ENCODE measurements around the gene GLI3. TPM values are rescaled to one million over a fixed set of nuclear protein-coding genes. Genes with fewer than 3 reads are reported as not detected.

The GLI3 gene
- total RNA-seq, 1 experiment from 2014 or later: 46.2 TPM

- Mint-ChIP-seq H3K27ac (no peak overlapping the region), H3K4me3 (no peak overlapping the region)
- CTCF ChIA-PET: no interaction called here
These were observed 311.1 kb downstream of the GLI3 start for GRCh38 chr7:41925946-41926345.

DNA sequence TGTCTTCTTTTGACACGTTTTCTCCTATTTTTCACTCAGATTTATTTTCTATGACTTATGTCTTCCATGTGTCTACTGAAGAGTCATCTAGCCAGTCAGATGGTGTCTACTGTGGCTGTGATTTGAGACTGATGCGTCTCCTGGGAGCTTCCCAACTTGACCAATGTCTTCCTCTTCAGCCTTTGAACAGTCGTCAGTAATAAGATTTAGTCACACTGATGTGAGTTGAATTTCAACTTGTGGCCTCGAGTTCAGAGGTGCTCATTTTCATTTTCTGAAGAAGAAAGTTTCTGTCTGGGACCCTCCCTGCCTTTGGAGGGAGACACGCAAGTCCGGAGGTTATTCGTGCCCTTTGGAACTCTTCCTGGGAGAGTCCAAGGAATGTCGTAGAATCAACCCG, 312.2 kb downstream of the GLI3 start:
- no peaks in the 10 kb centered on the region for H3K27me3 Mint-ChIP-seq (ENCODE audit: low read depth)
- peaks cover 9% of the 10 kb centered on the region for H3K9me3 Mint-ChIP-seq
- no peak overlapping the region for H3K27ac Mint-ChIP-seq
- ATAC-seq (no peak), DNase-seq (ENCODE audit: low spot score) (no peak)
- H3K4me3 Mint-ChIP-seq: no peak overlapping the region
- POLR2A ChIA-PET: no interaction called here
- H3K4me1 Mint-ChIP-seq: peaks cover 14% of the 10 kb centered on the region
- 0 out of 2 replicates have a peak, but pooled peaks cover 2% of the 10 kb centered on the region for H3K36me3 Mint-ChIP-seq
- CTCF ChIA-PET: no interaction called here
- no peak for TF ChIP-seq ZBTB21 (CRISPR knock-in tag; IDR thresholded peaks at IDR 0.05; ENCODE audit: borderline replicate concordance)
- TF ChIP-seq CBFB (CRISPR knock-in tag; IDR thresholded peaks at IDR 0.05; ENCODE audit: low read depth): no peak
- TF ChIP-seq JAZF1 (CRISPR knock-in tag; IDR thresholded peaks at IDR 0.05): no peak
- TF ChIP-seq TEAD4 (CRISPR knock-in tag; IDR thresholded peaks at IDR 0.05): no peak

More at GRCh38 chr7:41925946-41926345, 311.1 kb downstream of the GLI3 start:
- 0 out of 2 replicates have a peak, but pooled peaks cover 2% of the 10 kb centered on the region for H3K36me3 Mint-ChIP-seq
- ATAC-seq (no peak), DNase-seq (ENCODE audit: low spot score) (no peak)
- peaks cover 14% of the 10 kb centered on the region for H3K4me1 Mint-ChIP-seq
- TF ChIP-seq ZNF263 (CRISPR knock-in tag; IDR thresholded peaks at IDR 0.05; ENCODE audit: low read depth): no peak
- TF ChIP-seq ZNF532 (CRISPR knock-in tag; IDR thresholded peaks at IDR 0.05; ENCODE audit: borderline replicate concordance): no peak
- TF ChIP-seq FOXP1 (CRISPR knock-in tag; IDR thresholded peaks at IDR 0.05; ENCODE audit: borderline replicate concordance): no peak
- TF ChIP-seq CDX4 (CRISPR knock-in tag; IDR thresholded peaks at IDR 0.05; ENCODE audit: borderline replicate concordance): no peak
- no peak for TF ChIP-seq NR1H2 (CRISPR knock-in tag; IDR thresholded peaks at IDR 0.05)
- no peak for TF ChIP-seq SOX15 (CRISPR knock-in tag; IDR thresholded peaks at IDR 0.05)
- TF ChIP-seq, protein P1, sequence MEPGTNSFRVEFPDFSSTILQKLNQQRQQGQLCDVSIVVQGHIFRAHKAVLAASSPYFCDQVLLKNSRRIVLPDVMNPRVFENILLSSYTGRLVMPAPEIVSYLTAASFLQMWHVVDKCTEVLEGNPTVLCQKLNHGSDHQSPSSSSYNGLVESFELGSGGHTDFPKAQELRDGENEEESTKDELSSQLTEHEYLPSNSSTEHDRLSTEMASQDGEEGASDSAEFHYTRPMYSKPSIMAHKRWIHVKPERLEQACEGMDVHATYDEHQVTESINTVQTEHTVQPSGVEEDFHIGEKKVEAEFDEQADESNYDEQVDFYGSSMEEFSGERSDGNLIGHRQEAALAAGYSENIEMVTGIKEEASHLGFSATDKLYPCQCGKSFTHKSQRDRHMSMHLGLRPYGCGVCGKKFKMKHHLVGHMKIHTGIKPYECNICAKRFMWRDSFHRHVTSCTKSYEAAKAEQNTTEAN (CRISPR knock-in tag; IDR thresholded peaks at IDR 0.05): no peak
- TF ChIP-seq NFATC4 (CRISPR knock-in tag; IDR thresholded peaks at IDR 0.05): no peak
- TF ChIP-seq, protein P2, sequence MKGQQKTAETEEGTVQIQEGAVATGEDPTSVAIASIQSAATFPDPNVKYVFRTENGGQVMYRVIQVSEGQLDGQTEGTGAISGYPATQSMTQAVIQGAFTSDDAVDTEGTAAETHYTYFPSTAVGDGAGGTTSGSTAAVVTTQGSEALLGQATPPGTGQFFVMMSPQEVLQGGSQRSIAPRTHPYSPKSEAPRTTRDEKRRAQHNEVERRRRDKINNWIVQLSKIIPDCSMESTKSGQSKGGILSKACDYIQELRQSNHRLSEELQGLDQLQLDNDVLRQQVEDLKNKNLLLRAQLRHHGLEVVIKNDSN (CRISPR knock-in tag; IDR thresholded peaks at IDR 0.05): no peak
- H3K27me3 Mint-ChIP-seq (ENCODE audit: low read depth): no peaks in the 10 kb centered on the region
- POLR2A ChIA-PET: no interaction called here
- H3K9me3 Mint-ChIP-seq: peaks cover 4% of the 10 kb centered on the region

DNA sequence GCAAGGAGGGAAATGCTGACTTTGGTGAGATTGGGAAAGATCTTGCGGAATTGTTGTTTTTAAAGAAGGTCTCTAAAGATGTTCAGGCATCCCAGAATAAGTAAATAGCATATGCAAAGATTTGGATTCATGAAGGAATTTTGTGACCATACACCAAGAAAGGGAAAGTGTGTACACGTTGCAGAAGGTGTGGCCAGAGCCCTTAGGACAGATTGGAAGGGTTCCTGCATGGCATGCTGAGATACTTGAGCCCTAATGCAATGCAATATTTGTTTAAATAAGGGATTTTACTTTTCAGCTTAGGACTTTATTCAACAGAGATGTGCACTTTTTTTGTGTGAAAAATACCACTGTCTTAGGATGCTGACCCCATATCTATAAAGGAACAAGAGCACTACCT, 314.6 kb downstream of the GLI3 start:
- ATAC-seq: no peak
- peaks cover 5% of the 10 kb centered on the region; the same call in 1 of the 2 replicates for H3K9me3 Mint-ChIP-seq
- no peak for DNase-seq (ENCODE audit: low spot score)
- no peak overlapping the region for H3K4me3 Mint-ChIP-seq
- H3K4me1 Mint-ChIP-seq: peaks cover under 1% of the 10 kb centered on the region; the same call in 1 of the 2 replicates
- no peak overlapping the region for H3K27ac Mint-ChIP-seq
- POLR2A ChIA-PET: no interaction called here
- CTCF ChIA-PET: interaction anchor here (0.7 to 1.0 kb wide), 2 partner anchors 18 to 58 kb away, joined by 3 read pairs; no protein-coding TSS in a partner anchor
- H3K36me3 Mint-ChIP-seq: no peaks in the 10 kb centered on the region
- H3K27me3 Mint-ChIP-seq (ENCODE audit: low read depth): no peaks in the 10 kb centered on the region
- no peak for TF ChIP-seq ZMAT4 (CRISPR knock-in tag; IDR thresholded peaks at IDR 0.05)
- TF ChIP-seq PREB (CRISPR knock-in tag; IDR thresholded peaks at IDR 0.05; ENCODE audit: borderline replicate concordance): no peak
- no peak for TF ChIP-seq USF2 (CRISPR knock-in tag; IDR thresholded peaks at IDR 0.05)
- TF ChIP-seq ATF3 (CRISPR knock-in tag; conservative IDR thresholded peaks at IDR 0.05): no peak
- no peak for TF ChIP-seq ZNF532 (CRISPR knock-in tag; IDR thresholded peaks at IDR 0.05; ENCODE audit: borderline replicate concordance)

Measured in WTC11 (cell line).